Esophagus (tissue), 2 donors: ENCODE data around the gene FGF11. TPM values are rescaled to one million over a fixed set of nuclear protein-coding genes. Genes with fewer than 3 reads are reported as not detected.

Experiments used
- H3K27ac ChIP-seq, 2 donors: one replicate each; pipeline ENCODE4 v1.5.1; 2013; ENCODE audit warnings: low read depth in 2 of 2, mild to moderate bottlenecking in 2 of 2, inconsistent platforms in 1 of 2, low read length in 1 of 2, moderate library complexity in 1 of 2
- H3K27me3 ChIP-seq, 2 donors: one replicate each; pipeline ENCODE4 v1.6.1; 2013; ENCODE audit warnings: low read length in 2 of 2, control low read depth in 1 of 2, mild to moderate bottlenecking in 1 of 2; ENCODE audit not compliant: insufficient read depth in 2 of 2, control insufficient read depth in 1 of 2
- H3K36me3 ChIP-seq, 2 donors: one replicate each; pipeline ENCODE4 v1.6.1; 2013; ENCODE audit warnings: low read length in 1 of 2; ENCODE audit not compliant: control insufficient read depth in 2 of 2, insufficient read depth in 2 of 2
- H3K4me1 ChIP-seq, 2 donors: one replicate each; pipeline ENCODE4 v1.6.1; 2013; ENCODE audit warnings: low read length in 1 of 2; ENCODE audit not compliant: control insufficient read depth in 2 of 2, insufficient read depth in 2 of 2
- H3K4me3 ChIP-seq, 2 donors: one replicate each; pipeline ENCODE4 v1.5.1; 2013; ENCODE audit warnings: low read length in 2 of 2, mild to moderate bottlenecking in 2 of 2, low read depth in 1 of 2, moderate library complexity in 1 of 2
- H3K9me3 ChIP-seq, 2 donors: one replicate each; pipeline ENCODE4 v1.6.1; 2013; ENCODE audit warnings: mild to moderate bottlenecking in 2 of 2, low read depth in 1 of 2, low read length in 1 of 2, moderate library complexity in 1 of 2; ENCODE audit not compliant: control insufficient read depth in 2 of 2, insufficient read depth in 1 of 2
- WGBS, 2 donors: extraction: QIAGEN DNeasy Blood & Tissue Kit; methylation state at CpG; one replicate each; pipeline ENCODE4 v1.1.7; 2013; 5-methylcytosine and 5-hydroxymethylcytosine counted together
- polyA plus RNA-seq, 2 donors: library from polyadenylated mRNA; stranded (reverse); fragments of 200-250 nt; gene quantifications; one replicate each; pipeline ENCODE4 v1.2.3, GENCODE V29; 2013
- donor health status: healthy with polysubstance abuse.
- donor health status: Bipolar disorder and iron deficiency.

The FGF11 gene
- polyA plus RNA-seq, 2 donors, result 5.6 to 16.5 TPM

GRCh38 chr17:7438656-7439460 is 454 bp upstream of the FGF11 start:
- no peaks in the 10 kb centered on the region for H3K36me3 ChIP-seq
- WGBS, 2 donors, result 45 to 49% methylated on average over 11 of the region's 11 CpGs
- H3K4me3 ChIP-seq, result peak overlapping the region; percentile 55 to 60
- H3K27me3 ChIP-seq, result no peaks in the 10 kb centered on the region
- H3K4me1 ChIP-seq, result peaks cover 0 to 23% of the 10 kb centered on the region in 2 donors
- peak overlapping the region; percentile 62 to 65 for H3K27ac ChIP-seq
- no peaks in the 10 kb centered on the region for H3K9me3 ChIP-seq

GRCh38 chr17:7440113-7440833 is 961 bp downstream of the FGF11 start:
- no peak overlapping the region for H3K27ac ChIP-seq

DNA sequence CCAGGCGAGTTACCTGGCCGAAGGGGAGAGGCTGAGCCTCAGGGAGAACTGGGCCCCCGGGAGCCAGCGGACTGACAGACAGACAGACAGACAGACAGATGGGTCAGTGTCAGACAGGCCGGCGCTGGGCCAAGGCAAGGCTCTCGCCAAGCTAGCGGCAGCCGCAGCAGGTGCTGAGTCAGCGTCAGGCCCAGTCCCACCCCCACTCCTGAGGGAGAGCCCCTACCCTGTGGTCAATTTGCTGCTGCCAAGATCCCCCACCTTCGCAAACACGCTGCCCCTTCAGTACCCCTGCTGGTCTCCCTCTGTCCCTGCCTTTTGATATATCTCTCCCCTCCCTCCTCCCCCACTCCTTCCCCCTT is 1.5 kb downstream of the FGF11 start:
- no peaks in the 10 kb centered on the region for H3K36me3 ChIP-seq
- H3K27ac ChIP-seq, result no peak overlapping the region
- peaks cover 0 to 3% of the 10 kb centered on the region in 2 donors for H3K27me3 ChIP-seq
- H3K9me3 ChIP-seq, result no peaks in the 10 kb centered on the region
- WGBS, 2 donors, result 10 to 29% methylated on average over 12 of the region's 12 CpGs
- peaks cover 3 to 39% of the 10 kb centered on the region in 2 donors for H3K4me1 ChIP-seq
- H3K4me3 ChIP-seq, result peak overlapping the region in 1 of 2 donors; percentile 34

More at GRCh38 chr17:7440113-7440833, 961 bp downstream of the FGF11 start:
- peak overlapping the region; percentile 34 to 45 for H3K4me3 ChIP-seq
- H3K27me3 ChIP-seq, result peaks cover 0 to 2% of the 10 kb centered on the region in 2 donors
- peaks cover 3 to 33% of the 10 kb centered on the region in 2 donors for H3K4me1 ChIP-seq
- no peaks in the 10 kb centered on the region for H3K9me3 ChIP-seq
- H3K36me3 ChIP-seq, result no peaks in the 10 kb centered on the region
- 1 to 4% methylated on average over 36 to 46 of the region's 46 CpGs for WGBS, 2 donors

GRCh38 chr17:7441266-7441665 is 2.0 kb downstream of the FGF11 start:
- Histone ChIP-seq H3K4me1 (peaks cover 3 to 40% of the 10 kb centered on the region in 2 donors), H3K27me3 (peaks cover 0 to 3% of the 10 kb centered on the region in 2 donors), H3K27ac (no peak overlapping the region), H3K4me3 (no peak overlapping the region), H3K36me3 (no peaks in the 10 kb centered on the region), H3K9me3 (no peaks in the 10 kb centered on the region)
- whole genome bisulfite sequencing, 2 donors, result 55 to 66% methylated on average over 7 of the region's 7 CpGs

DNA sequence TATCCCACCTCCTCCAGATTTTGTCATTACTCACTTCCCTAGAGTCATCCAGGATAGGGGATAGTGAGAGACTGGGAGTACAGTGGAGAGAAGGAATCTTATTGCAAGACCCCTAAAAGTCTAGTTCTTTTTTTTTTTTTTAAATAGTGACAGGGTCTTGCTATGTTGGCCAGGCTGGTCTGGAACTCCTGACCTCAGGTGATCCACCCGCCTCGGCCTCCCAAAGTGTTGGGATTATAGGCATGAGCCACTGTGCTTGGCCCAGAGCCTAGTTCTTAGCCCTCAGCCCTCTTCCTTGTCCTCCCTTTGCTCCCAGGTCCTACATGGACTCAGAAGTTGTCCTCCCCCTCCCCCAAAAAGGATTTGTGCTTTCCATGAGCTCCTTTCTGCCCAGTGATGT is 2.8 kb downstream of the FGF11 start:
- peaks cover 3 to 38% of the 10 kb centered on the region in 2 donors for H3K4me1 ChIP-seq
- no peaks in the 10 kb centered on the region for H3K9me3 ChIP-seq
- H3K27ac ChIP-seq, result no peak overlapping the region
- H3K36me3 ChIP-seq, result no peaks in the 10 kb centered on the region
- H3K4me3 ChIP-seq, result no peak overlapping the region
- H3K27me3 ChIP-seq, result peaks cover 0 to 6% of the 10 kb centered on the region in 2 donors
- WGBS, 2 donors, result 85 to 87% methylated on average over 2 of the region's 2 CpGs

GRCh38 chr17:7443499-7444485 is 4.5 kb downstream of the FGF11 start:
- Histone ChIP-seq H3K4me3 (no peak overlapping the region), H3K27me3 (peaks cover 0 to 6% of the 10 kb centered on the region in 2 donors), H3K27ac (peak overlapping the region; percentile 74 to 77), H3K9me3 (no peaks in the 10 kb centered on the region), H3K4me1 (peaks cover 3 to 35% of the 10 kb centered on the region in 2 donors), H3K36me3 (no peaks in the 10 kb centered on the region)
- WGBS, 2 donors, result 67 to 71% methylated on average over 7 of the region's 7 CpGs

DNA sequence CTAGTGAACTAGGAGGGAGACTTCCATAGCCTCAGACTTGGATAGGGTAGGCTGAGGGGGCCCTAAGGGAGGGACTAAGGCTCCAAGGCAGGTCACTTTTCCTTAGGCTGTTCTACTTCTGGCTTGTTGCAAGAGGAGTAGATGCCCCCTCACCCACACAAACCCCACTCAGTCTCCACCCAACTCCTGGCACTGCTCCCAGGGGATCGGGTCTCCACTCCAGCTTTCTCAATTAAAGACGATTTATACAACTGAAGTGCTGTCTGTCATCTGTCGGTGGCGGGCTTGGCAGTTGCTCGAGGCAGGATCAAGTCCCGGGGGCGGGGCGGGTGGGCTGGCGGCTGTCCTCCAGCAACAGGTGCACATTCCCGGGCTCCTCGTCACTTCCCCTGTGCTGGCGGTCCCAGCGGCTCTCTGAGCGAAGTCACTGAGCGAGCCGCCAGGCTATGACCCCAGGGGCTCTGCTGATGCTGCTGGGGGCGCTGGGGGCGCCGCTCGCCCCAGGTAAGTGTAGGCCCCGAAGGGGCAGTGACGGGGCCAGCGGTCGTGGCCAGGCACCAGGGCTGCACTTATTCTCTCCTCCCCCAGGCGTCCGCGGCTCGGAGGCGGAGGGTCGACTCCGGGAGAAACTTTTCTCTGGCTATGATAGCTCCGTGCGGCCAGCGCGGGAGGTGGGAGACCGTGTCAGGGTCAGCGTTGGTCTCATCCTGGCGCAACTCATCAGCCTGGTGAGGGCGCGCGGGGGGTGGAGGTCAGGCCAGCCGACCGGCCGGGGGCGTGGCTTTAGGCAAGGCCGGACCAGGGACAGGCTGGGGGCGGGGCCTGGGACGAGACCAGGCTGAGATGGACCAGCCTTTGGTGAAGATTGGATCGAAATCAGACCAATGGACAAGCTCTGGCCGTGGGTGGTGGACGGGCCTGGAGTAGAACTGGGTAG is 5.6 kb downstream of the FGF11 start, which contains the start of gene CHRNB1:
Gene CHRNB1, plus strand, starts transcription at position 380 of the 937 bp plus-strand sequence. Its CDS starts 67 bp downstream, at position 447.
- no peaks in the 10 kb centered on the region for H3K36me3 ChIP-seq
- peaks cover 0 to 6% of the 10 kb centered on the region in 2 donors for H3K27me3 ChIP-seq
- H3K27ac ChIP-seq, result peak within 1 kb of the TSS; percentile 74 to 77
- peak within 1 kb of the TSS; percentile 38 to 48 for H3K4me3 ChIP-seq
- WGBS, 2 donors, result 9 to 10% methylated on average over 51 of the region's 51 CpGs
- no peaks in the 10 kb centered on the region for H3K9me3 ChIP-seq
- peaks cover 3 to 29% of the 10 kb centered on the region in 2 donors for H3K4me1 ChIP-seq

DNA sequence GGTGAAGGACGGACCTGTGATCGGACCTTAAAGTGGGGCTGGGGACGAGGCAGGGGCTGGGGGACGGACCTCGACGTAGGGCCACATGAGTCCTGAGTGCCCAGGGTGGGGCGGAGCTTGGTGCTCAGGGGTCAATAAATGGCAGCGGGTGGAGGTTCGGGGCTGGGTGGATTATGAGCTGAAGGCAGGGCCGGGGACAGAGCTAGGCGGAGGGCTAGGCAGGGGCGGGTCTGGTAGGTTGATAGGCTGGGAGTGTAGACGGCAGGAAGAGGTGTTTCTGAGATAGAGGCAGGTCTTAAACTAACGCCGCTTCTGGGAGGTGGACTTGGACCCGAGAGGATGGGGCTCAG is 6.3 kb downstream of the FGF11 start:
- 6 to 10% methylated on average over 16 of the region's 16 CpGs for WGBS, 2 donors
- peak overlapping the region; percentile 38 to 48 for H3K4me3 ChIP-seq
- peaks cover 0 to 6% of the 10 kb centered on the region in 2 donors for H3K27me3 ChIP-seq
- no peaks in the 10 kb centered on the region for H3K36me3 ChIP-seq
- peaks cover 3 to 22% of the 10 kb centered on the region in 2 donors for H3K4me1 ChIP-seq
- peak overlapping the region; percentile 9 to 11 for H3K27ac ChIP-seq
- no peaks in the 10 kb centered on the region for H3K9me3 ChIP-seq
